Stomach (tissue), 4 donors: ENCODE measurements around the gene TIMP1.

Experiments
- EP300 ChIP-seq: sonication (generic); formaldehyde crosslinking; IDR thresholded peaks from one replicate; pipeline ENCODE4 v1.6.1; 2017; ENCODE audit warnings: antibody characterized with exemption
- POLR2A ChIP-seq, 4 donors: fragments of 450-650 bp; IDR thresholded peaks; one replicate each; pipeline ENCODE4 v1.6.1; 2016; ENCODE audit warnings: antibody characterized with exemption in 4 of 4, control low read depth in 2 of 4, mild to moderate bottlenecking in 1 of 4, moderate library complexity in 1 of 4
- TF ChIP-seq, protein P1 (sequence below), 7 experiments: fragments of 450-650 bp in 4 of 7; fragments of 200-600 bp in 3 of 7; sonication (generic) in 3 of 7; IDR thresholded peaks; one replicate each; pipeline ENCODE4 v1.5.1; 2016 to 2019; ENCODE audit warnings: antibody characterized with exemption in 7 of 7, control low read depth in 2 of 7, mild to moderate bottlenecking in 1 of 7

DNA sequence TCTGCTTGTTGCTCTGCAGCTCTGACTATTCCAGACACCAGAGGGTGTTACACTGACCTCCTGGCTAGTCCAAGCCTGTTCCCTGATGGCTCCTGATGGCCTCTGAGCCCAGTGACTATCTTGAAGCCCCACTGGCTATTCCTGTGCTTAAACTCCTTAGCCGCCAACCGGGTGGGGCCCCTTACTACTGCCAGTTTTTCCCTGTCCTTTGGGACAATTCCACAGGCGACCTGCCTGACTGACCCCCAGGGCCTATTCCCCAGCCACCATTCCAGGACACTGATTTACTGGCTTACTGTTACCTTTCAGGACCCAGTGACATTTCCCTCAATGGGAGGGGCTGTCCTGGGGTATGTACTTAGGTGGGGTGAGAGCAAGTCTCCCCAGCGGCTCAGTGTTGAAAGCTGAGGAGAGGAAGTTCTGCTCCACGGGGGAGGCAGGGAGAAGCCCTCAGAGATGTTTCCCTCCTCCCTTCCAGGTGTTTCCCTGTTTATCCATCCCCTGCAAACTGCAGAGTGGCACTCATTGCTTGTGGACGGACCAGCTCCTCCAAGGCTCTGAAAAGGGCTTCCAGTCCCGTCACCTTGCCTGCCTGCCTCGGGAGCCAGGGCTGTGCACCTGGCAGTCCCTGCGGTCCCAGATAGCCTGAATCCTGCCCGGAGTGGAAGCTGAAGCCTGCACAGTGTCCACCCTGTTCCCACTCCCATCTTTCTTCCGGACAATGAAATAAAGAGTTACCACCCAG is 4.0 kb downstream of the TIMP1 start:
- TF ChIP-seq, protein P1, sequence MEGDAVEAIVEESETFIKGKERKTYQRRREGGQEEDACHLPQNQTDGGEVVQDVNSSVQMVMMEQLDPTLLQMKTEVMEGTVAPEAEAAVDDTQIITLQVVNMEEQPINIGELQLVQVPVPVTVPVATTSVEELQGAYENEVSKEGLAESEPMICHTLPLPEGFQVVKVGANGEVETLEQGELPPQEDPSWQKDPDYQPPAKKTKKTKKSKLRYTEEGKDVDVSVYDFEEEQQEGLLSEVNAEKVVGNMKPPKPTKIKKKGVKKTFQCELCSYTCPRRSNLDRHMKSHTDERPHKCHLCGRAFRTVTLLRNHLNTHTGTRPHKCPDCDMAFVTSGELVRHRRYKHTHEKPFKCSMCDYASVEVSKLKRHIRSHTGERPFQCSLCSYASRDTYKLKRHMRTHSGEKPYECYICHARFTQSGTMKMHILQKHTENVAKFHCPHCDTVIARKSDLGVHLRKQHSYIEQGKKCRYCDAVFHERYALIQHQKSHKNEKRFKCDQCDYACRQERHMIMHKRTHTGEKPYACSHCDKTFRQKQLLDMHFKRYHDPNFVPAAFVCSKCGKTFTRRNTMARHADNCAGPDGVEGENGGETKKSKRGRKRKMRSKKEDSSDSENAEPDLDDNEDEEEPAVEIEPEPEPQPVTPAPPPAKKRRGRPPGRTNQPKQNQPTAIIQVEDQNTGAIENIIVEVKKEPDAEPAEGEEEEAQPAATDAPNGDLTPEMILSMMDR (IDR thresholded peaks at IDR 0.05), result no peak
- no peak for TF ChIP-seq EP300
- no peak for TF ChIP-seq POLR2A (IDR thresholded peaks at IDR 0.05)
